GM18505 (cell line): ENCODE data around the gene CAMK4.

Source experiments
- ATAC-seq: cut with Tn5 transposase; IDR thresholded peaks from one replicate; pipeline ENCODE4 v1.9.1; 2021; ENCODE audit not compliant: unreplicated experiment
- POLR2A ChIP-seq: IDR thresholded peaks from 4 replicates; pipeline ENCODE4 v1.6.1; 2011; ENCODE audit warnings: borderline replicate concordance; ENCODE audit not compliant: insufficient read depth, insufficient read length; ENCODE audit errors: extremely low read depth

Gene CAMK4

GRCh38 chr5:111478266-111478665 lies 254.1 kb downstream of the CAMK4 start:
- ATAC-seq: no peak
- TF ChIP-seq POLR2A: no peak

GRCh38 chr5:111478898-111479297 lies 254.7 kb downstream of the CAMK4 start:
- no peak for TF ChIP-seq POLR2A
- ATAC-seq: no peak

GRCh38 chr5:111480346-111480745 lies 256.2 kb downstream of the CAMK4 start:
- no peak for TF ChIP-seq POLR2A
- no peak for ATAC-seq

DNA sequence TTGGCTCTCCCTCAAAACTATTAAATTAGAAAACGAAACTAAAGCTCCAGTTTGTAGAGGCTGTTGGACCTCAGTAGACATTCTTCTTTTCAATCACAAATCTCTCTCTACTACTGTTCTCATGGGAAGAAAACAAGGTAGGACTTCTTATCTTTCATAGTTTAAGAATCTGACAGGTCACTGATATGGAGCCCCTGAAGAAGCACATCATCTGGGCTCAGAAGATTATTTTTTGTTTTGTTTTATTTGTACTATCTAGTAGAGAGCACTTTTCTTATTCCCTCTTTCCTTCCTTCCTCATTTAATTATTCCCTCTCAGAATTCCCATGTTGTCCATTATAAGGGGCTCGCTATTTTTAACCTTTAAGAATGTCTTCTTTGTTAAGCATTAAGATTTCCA lies 261.9 kb downstream of the CAMK4 start:
- no peak for TF ChIP-seq POLR2A
- no peak for ATAC-seq

- no peak for TF ChIP-seq POLR2A
- ATAC-seq: no peak
Observed at GRCh38 chr5:111486926-111487325, 262.7 kb downstream of the CAMK4 start.

GRCh38 chr5:111488353-111488752 lies 264.2 kb downstream of the CAMK4 start:
- TF ChIP-seq POLR2A: no peak

DNA sequence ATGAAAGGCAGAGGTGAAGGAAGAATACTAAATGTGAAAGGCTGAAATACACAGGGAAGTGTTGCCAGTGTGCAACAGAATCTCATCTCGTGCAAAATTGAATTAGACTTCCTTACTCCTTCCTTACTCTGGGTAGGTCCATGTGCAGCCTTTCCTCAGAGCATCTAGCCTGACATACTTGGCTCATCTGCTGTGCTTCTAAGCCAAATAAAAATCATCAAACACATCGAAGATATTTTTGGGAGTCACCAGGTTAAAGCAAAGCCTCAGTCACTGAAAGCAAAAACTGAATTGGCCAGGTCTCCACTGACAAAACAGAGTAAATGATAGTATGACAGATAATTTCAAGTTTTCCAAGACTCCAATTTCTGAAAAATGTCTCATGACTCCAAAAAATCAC lies 268.8 kb downstream of the CAMK4 start:
- no peak for ATAC-seq
- no peak for TF ChIP-seq POLR2A

More at GRCh38 chr5:111488353-111488752, 264.2 kb downstream of the CAMK4 start:
- ATAC-seq: no peak

DNA sequence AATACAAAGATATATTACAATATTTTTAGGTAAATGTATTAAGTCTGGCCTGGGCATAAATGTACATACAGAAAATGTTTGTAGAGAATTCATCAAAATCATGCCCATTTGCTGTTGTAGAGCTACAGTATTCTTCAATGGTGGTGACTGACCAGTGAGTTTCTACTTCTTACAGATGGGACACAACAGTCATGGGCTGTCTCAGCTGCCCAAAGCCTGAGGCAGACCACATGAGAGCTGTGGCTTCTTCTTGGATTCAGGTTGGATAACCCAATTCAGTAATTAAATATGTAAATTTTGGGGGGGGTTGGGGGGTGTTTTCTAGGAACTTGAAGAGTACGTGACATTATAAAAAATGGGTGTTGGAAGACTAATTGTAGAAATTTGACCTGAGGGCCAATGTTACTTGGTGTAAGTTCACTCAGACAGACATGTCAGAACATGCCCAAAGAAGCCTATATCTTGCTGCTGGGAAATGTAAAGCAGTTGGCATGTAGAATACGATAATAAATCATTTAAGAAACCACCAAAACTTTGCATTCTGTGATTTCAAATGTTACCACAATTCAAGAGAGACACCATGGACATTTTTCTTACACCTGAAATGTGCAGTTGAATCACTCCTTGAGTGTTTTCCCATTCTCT lies 270.3 kb downstream of the CAMK4 start:
- TF ChIP-seq POLR2A: no peak
- ATAC-seq: no peak

DNA sequence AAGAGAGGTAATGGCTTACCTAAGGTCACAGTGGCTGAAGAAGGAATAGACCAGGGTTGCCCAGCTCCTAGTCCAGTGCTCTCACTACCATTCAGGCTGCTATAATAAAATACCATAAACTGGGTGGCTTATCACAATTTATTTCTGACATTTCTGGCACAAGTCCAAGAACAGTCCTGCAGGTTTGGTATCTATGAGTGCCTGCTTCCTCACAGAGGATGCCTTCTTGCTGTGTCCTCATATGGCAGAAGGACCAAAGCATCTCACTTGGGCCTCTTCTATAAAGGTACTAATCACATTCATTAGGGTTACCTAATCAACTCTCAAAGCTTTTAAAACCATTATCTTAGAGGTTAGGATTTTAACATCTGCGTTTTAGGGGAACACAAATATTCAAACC lies 271.0 kb downstream of the CAMK4 start:
- ATAC-seq: no peak
- peak; percentile 28 for TF ChIP-seq POLR2A

GRCh38 chr5:111498346-111498745 lies 274.2 kb downstream of the CAMK4 start:
- TF ChIP-seq POLR2A: no peak
- ATAC-seq: no peak

DNA sequence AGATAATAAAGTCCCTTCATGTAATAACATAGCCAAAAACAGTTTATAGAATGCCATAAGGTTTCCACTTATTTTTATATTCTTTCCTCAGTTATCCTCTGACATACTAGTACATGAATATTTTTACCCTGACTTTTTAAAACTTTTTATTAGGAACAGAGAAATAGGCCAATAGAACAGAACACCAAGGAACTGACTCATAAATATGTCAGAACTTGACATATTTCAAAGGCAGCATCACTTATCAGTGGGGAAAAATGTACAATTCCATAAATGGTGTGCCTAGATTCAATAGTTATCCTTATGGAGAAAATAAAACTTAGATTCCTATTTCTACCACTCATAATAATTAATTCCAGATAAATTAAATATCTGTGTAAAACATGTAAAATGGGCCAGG lies 278.8 kb downstream of the CAMK4 start:
- TF ChIP-seq POLR2A: no peak
- ATAC-seq: no peak

- ATAC-seq: no peak
- no peak for TF ChIP-seq POLR2A
Observed at GRCh38 chr5:111505096-111505495, 280.9 kb downstream of the CAMK4 start.

DNA sequence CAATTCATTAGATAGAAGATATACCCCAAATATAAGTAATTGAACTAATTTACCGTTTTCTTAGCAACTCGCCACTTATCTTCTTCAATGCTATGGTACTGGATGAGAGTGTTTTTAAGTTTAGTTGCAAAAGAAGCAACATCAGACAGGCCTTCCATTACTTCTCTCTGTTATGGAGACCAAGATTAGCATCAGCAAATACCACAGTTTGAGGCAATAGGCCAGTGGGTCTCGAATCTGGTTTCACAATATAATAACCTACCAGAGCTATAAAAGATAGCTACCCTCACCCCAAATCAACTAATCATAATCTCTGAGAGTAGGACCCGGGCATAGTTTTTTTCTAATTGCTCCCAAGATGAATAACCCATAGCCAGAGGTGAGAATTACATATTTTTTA lies 283.1 kb downstream of the CAMK4 start:
- ATAC-seq: no peak
- TF ChIP-seq POLR2A: no peak

DNA sequence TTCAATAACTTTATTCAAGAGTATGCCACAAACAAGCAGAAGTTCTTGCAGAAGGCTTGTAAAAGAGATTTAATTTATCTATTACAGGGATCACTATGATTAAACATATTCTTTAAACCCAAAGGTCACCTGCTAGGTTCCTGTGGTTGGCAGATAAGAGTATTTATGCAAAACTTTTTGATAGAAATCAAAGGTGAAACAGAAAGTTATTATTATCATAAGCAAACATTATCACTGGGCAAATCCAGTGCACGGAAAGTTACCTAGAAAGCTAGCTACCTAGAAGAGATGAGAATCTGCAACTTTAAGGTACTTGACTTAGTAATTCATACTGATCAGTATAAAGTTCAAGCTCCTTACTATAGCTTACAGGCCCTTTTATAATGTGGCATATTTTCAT lies 284.9 kb downstream of the CAMK4 start:
- ATAC-seq: no peak
- TF ChIP-seq POLR2A: no peak

- TF ChIP-seq POLR2A: no peak
- ATAC-seq: no peak
Observed at GRCh38 chr5:111511174-111511830, 287.1 kb downstream of the CAMK4 start.

DNA sequence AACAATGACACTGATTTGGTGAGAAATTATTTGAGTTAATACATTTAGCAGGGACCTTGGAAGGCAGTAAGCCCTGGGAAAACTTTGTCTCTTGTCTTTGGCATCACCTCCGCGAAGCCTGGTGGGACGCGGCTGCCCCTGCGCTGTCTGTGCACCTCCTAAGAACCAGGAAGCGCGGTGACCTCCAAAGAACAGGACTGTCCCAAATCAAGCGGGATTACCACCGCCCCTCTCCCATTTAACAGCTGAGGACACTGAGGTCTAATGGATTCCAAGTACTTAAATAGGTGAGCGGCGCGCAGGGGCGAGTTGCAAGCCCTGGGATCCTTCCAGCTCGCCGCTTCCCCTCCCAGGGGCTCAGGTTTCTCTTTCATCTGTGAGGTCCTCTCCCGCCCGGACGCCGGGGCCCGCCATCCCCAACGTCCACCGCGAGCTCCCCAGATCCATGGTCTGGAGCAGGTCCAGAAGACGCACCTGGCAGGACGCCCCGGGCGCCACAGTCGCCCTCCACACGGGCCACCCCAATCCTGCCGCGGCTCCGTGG lies 287.7 kb downstream of the CAMK4 start:
- TF ChIP-seq POLR2A: no peak
- ATAC-seq: peak; percentile 23
